Calu3 (cell line): ENCODE measurements around the gene ZBTB20. TPM values are rescaled to one million over a fixed set of nuclear protein-coding genes. Genes with fewer than 3 reads are reported as not detected.

ENCODE experiments used
- BruUV-seq: library from RNA; stranded (reverse); fragments of 400-500 nt; replicated peaks from 2 replicates; lab custom pipeline; 2021; lab: Mats Ljungman, UMichigan
- CTCF ChIA-PET: fragments of 300-600 bp; sonication (Branson Sonifier 250); formaldehyde crosslinking; loops from one replicate; lab custom pipeline; 2022; ENCODE audit warnings: antibody characterized with exemption; lab: Charles Lee
- DNase-seq: peaks from one replicate; pipeline ENCODE4 v3.0.0; 2022
- H3K27ac Mint-ChIP-seq: one replicate; pipeline ENCODE4 v1.8.0; 2022; ENCODE audit warnings: mixed read lengths; ENCODE audit not compliant: unreplicated experiment
- H3K27me3 Mint-ChIP-seq: one replicate; pipeline ENCODE4 v1.8.0; 2022; ENCODE audit warnings: mixed read lengths; ENCODE audit not compliant: unreplicated experiment
- H3K36me3 Mint-ChIP-seq: one replicate; pipeline ENCODE4 v1.8.0; 2022; ENCODE audit warnings: mild to moderate bottlenecking, moderate library complexity, mixed read lengths; ENCODE audit not compliant: insufficient read depth, unreplicated experiment
- H3K4me1 Mint-ChIP-seq: one replicate; pipeline ENCODE4 v1.8.0; 2022; ENCODE audit warnings: mild to moderate bottlenecking, low read depth, mixed read lengths; ENCODE audit not compliant: unreplicated experiment
- H3K4me3 Mint-ChIP-seq: one replicate; pipeline ENCODE4 v1.8.0; 2022; ENCODE audit warnings: mild to moderate bottlenecking, low read depth, moderate library complexity, mixed read lengths; ENCODE audit not compliant: unreplicated experiment
- H3K9me3 Mint-ChIP-seq: one replicate; pipeline ENCODE4 v1.8.0; 2022; ENCODE audit warnings: low read depth, mixed read lengths; ENCODE audit not compliant: unreplicated experiment
- intact Hi-C: fragments of 100-400 bp; cut with micrococcal nuclease; formaldehyde crosslinking; loops from one replicate; pipeline ENCODE4 v1.10.0; 2022; ENCODE audit not compliant: unreplicated experiment
- total RNA-seq: library from RNA; stranded (reverse); gene quantifications from 2 replicates; pipeline ENCODE4 v1.2.3, GENCODE V29; 2022
- TF ChIP-seq, protein P1 (sequence below): fragments of 200-600 bp; IDR thresholded peaks from one replicate; pipeline ENCODE4 v1.8.0; 2022; ENCODE audit warnings: antibody characterized with exemption; ENCODE audit not compliant: unreplicated experiment

Gene ZBTB20
- total RNA-seq, 1 experiment from 2014 or later, result 24.1 TPM

GRCh38 chr3:114481113-114481512 lies 666.0 kb downstream of the ZBTB20 start:
- BruUV-seq, result no TSS peak
- no peaks in the 10 kb centered on the region for H3K27me3 Mint-ChIP-seq
- CTCF ChIA-PET, result no interaction called here
- intact Hi-C loops, result no loop called here
- H3K9me3 Mint-ChIP-seq, result no peaks in the 10 kb centered on the region
- TF ChIP-seq, protein P1, sequence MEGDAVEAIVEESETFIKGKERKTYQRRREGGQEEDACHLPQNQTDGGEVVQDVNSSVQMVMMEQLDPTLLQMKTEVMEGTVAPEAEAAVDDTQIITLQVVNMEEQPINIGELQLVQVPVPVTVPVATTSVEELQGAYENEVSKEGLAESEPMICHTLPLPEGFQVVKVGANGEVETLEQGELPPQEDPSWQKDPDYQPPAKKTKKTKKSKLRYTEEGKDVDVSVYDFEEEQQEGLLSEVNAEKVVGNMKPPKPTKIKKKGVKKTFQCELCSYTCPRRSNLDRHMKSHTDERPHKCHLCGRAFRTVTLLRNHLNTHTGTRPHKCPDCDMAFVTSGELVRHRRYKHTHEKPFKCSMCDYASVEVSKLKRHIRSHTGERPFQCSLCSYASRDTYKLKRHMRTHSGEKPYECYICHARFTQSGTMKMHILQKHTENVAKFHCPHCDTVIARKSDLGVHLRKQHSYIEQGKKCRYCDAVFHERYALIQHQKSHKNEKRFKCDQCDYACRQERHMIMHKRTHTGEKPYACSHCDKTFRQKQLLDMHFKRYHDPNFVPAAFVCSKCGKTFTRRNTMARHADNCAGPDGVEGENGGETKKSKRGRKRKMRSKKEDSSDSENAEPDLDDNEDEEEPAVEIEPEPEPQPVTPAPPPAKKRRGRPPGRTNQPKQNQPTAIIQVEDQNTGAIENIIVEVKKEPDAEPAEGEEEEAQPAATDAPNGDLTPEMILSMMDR, result no peak
- peaks cover 7% of the 10 kb centered on the region for H3K4me1 Mint-ChIP-seq
- no peak overlapping the region for H3K4me3 Mint-ChIP-seq
- DNase-seq, result no peak
- no peak overlapping the region for H3K27ac Mint-ChIP-seq
- H3K36me3 Mint-ChIP-seq, result no peaks in the 10 kb centered on the region

GRCh38 chr3:114480442-114480841 lies 666.6 kb downstream of the ZBTB20 start:
- Mint-ChIP-seq H3K36me3 (no peaks in the 10 kb centered on the region), H3K4me1 (peaks cover 7% of the 10 kb centered on the region), H3K4me3 (no peak overlapping the region), H3K27me3 (no peaks in the 10 kb centered on the region), H3K27ac (no peak overlapping the region), H3K9me3 (no peaks in the 10 kb centered on the region)
- TF ChIP-seq, protein P1, result no peak
- BruUV-seq, result no TSS peak
- intact Hi-C loops, result no loop called here
- CTCF ChIA-PET, result no interaction called here
- DNase-seq, result no peak

DNA sequence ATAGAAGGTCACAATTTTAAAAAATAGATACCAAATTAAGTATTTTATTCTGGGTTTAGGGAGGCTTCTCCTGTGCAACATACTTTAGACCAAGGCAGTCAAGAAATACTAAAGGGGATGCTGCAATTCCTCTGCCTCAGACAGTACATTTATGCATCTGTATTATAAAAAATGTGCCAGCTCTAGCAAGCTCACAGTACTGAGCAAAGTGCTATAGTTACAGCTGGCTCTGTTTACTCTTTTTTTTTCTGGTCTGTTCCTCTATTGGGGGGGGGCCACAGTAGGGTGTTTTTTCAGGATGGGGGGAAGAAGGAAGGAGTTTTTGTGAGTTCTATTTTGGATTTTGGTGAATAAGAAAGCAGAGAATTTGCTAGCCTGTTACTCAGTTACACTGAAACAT lies 668.3 kb downstream of the ZBTB20 start:
- H3K4me3 Mint-ChIP-seq, result no peak overlapping the region
- H3K27ac Mint-ChIP-seq, result no peak overlapping the region
- H3K36me3 Mint-ChIP-seq, result no peaks in the 10 kb centered on the region
- peaks cover 16% of the 10 kb centered on the region for H3K4me1 Mint-ChIP-seq
- BruUV-seq, result no TSS peak
- intact Hi-C loops, result no loop called here
- CTCF ChIA-PET, result no interaction called here
- H3K27me3 Mint-ChIP-seq, result no peaks in the 10 kb centered on the region
- DNase-seq, result no peak
- H3K9me3 Mint-ChIP-seq, result no peaks in the 10 kb centered on the region
- TF ChIP-seq, protein P1, result no peak

GRCh38 chr3:114476511-114476910 lies 670.6 kb downstream of the ZBTB20 start:
- H3K4me3 Mint-ChIP-seq, result no peak overlapping the region
- DNase-seq, result no peak
- peaks cover 12% of the 10 kb centered on the region for H3K4me1 Mint-ChIP-seq
- no peak overlapping the region for H3K27ac Mint-ChIP-seq
- H3K27me3 Mint-ChIP-seq, result no peaks in the 10 kb centered on the region
- TF ChIP-seq, protein P1, result no peak
- H3K9me3 Mint-ChIP-seq, result no peaks in the 10 kb centered on the region
- intact Hi-C loops, result no loop called here
- H3K36me3 Mint-ChIP-seq, result no peaks in the 10 kb centered on the region
- CTCF ChIA-PET, result no interaction called here
- no TSS peak for BruUV-seq

GRCh38 chr3:114471478-114471877 lies 675.6 kb downstream of the ZBTB20 start:
- H3K4me1 Mint-ChIP-seq, result peaks cover 9% of the 10 kb centered on the region
- H3K27me3 Mint-ChIP-seq, result no peaks in the 10 kb centered on the region
- intact Hi-C loops, result no loop called here
- H3K9me3 Mint-ChIP-seq, result no peaks in the 10 kb centered on the region
- H3K27ac Mint-ChIP-seq, result no peak overlapping the region
- H3K4me3 Mint-ChIP-seq, result no peak overlapping the region
- TF ChIP-seq, protein P1, result no peak
- DNase-seq, result no peak
- no TSS peak for BruUV-seq
- no peaks in the 10 kb centered on the region for H3K36me3 Mint-ChIP-seq
- CTCF ChIA-PET, result no interaction called here
